GM19238 (cell line): Measurements from ENCODE around the gene HSD11B1L.
"Not testable (repeated sequence)": the region's sequence is repeated elsewhere in the genome, so short reads cannot be mapped to it uniquely, and the experiment has no call there.

Experiments used
- DNase-seq: peaks from one replicate; pipeline ENCODE4 v3.0.0; 2011; ENCODE audit warnings: low spot score; ENCODE audit not compliant: insufficient read length

Gene HSD11B1L

DNA sequence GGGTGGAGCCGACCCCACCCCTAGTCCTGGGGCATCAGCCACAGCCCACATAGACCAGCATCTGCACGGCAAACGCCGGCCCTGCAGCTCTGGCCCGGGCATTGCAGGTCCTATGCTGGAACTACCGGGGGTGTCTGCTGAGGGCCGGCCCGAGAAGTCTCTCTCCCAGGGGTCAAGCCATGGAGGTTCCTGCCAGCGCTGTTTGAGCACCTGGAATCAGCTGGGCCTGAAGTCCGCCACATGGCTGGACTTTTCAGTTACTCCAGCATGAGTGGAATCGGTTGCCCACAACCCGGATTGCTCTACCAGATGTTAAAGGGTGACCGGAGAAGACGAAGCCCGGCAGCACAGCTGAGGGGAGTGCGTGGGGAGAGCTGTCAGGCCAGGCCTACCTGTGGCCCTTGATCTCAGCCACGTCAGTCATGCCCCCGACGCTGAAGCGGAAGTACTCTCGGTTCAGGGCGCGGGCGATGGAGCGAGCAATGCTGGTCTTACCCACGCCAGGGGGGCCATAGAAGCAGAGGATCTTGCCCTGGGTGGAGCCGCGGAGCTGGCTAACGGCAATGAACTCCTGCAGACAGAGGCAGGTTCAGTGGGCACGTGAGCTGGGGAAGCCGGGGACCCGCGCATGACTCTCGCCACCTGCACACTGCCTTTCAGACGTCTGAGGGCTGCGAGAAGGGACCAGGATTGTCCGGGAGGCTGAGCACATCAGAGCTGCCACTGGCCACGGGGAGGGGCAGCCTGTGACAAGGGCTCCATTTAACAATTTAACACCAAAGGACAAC, 18.0 kb downstream of the HSD11B1L start:
- no peak for DNase-seq

GRCh38 chr19:5700455-5701092, 19.7 kb downstream of the HSD11B1L start:
- no peak for DNase-seq

DNA sequence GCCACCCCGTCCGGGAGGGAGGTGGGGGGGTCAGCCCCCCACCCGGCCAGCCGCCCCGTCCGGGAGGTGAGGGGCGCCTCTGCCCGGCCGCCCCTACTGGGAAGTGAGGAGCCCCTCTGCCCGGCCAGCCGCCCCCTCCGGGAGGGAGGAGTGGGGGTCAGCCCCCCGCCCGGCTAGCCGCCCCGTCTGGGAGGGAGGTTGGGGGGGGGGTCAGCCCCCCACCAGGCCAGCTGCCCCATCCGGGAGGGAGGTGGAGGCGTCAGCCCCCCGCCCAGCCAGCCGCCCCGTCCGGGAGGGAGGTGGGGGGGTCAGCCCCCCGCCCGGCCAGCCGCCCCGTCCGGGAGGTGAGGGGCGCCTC, 21.2 kb downstream of the HSD11B1L start:
- not testable (repeated sequence) for DNase-seq

DNA sequence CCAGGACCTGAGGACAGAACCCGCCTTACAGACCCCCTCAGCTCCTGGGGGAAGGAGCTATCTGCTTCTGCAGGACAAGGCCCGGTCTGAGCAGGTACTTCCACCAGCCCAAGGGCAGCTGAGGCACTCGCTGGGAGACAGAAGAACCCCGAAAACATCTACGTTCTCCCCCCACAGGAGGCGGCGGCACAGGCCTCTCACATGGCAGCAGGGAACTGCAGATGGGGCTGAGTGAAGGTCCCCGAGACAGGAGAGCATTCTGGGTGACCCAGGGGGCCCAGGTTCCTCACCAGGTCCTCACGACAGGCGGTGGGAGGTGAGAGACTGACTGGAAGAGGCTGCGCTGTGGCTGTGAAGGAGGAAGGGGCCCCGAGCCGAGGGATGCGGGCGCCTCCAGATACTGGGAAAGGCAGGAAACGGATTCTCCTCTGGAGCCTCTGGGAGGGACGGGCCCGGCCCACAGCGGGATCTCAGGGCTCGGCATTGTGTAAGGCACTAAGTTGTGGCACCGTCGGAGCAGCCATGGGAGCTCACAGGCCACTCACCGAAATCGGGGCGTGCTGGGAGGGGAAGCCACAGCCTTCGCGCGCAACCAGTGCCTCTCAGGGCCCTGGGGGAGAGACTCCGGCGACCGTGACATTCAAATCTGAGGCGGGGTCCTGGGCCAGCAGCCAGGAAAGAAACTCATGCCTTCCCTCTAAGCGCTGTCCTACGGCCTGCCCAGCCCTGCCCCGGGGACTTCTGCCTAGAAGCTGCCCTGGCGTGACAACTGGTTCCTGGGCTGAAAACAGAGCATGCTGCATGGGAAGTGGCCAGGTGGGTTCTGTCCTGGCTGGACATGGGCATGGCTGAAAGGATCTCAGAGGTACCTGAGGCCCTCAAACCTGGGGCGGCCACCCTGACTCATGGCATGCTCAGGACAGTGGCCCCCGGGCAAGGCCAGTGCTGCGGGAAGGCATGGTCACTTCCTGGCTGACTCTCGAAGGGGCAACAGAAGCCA, 23.3 kb downstream of the HSD11B1L start:
- no peak for DNase-seq

DNA sequence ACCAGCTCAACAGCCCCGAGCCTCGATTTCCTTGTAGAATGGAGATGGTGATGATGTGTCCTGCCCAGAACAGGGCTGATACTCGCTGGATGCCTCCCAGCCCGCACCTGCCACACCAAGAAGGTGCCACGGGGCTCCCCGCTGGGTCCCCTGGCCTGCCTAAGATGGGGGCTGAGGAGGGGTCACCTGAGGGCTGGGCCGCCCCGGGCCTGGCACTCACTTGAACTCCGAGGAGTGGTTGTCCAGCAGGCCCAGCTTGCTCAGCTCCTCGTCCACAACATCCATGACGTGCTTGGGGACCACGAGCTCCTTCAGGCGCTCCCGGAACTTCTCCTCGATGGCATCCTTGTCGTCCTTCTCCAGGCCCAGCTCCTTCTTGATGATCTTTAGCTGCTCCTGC, 24.7 kb downstream of the HSD11B1L start:
- DNase-seq, result no peak

GRCh38 chr19:5706876-5707573, 26.2 kb downstream of the HSD11B1L start:
- DNase-seq, result no peak

DNA sequence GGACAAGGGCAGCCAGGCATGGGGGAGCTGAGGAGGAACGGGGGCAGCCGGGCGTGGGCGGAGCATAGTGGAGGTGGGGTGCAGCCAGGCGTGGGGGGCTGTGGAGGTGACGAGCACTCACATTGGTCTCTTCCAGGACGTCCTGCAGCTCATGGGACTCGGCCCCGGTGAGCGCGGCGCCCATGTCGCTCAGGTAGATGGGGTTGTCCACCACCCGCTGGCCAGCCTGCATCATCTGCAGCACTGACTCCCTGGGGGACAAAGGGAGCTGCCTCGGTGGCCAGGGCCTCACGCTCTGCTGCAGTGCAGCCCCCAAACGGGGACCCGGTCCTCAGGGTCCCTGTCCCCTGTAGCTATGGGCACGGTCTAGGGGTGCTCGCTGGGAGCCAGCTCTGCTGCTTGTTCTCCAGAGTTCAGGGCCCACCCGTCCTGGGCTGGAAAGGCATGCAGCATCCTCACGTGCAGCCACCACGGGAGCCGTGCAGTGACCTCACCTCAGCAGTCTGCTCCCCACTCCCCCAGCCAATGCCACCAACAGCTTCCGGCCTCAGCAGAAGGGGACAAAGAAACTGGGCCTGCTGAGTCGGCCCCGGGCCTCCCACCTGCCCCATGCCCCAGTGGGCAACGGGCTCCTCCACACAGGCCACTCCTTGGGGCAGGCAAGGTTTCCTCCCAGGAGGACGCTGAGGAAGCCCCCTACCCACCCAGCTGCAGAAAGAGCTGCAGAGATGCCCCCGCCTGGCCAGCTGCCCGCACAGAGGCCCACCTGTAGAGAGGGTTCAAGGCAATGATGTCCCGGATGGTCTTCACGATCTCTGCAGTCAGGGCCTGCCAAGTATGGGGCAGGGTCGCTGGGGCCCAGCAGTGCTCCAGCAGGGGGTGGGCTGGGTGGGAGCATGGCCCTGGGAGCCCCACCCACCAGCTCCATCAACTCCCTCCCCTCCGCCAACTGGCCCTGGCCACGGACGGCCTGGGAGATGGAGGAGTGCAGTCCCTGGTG, 27.0 kb downstream of the HSD11B1L start:
- DNase-seq, result no peak

- no peak for DNase-seq
Observed at GRCh38 chr19:5711025-5711424, 30.2 kb downstream of the HSD11B1L start.

GRCh38 chr19:5711713-5712161, 30.9 kb downstream of the HSD11B1L start:
- DNase-seq, result no peak

DNA sequence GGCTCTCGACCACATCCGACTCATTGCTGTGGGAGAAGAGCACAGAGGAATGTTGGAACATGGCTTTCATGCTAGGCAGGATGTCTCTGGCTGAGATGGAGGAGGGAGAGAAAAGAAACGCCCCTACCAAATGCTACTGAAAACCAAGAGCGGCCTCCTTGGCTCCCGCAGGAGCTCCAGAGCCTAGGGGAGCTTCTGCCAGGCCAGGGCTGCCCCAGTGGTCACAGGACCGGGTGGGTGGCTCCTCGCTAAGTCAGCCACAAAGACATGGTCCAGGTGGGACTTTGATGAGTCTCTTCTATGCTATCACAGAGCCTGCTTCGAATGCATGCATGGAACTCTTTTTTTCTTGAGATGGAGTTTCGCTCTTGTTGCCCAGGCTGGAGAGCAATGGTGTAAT, 32.4 kb downstream of the HSD11B1L start:
- DNase-seq, result no peak

DNA sequence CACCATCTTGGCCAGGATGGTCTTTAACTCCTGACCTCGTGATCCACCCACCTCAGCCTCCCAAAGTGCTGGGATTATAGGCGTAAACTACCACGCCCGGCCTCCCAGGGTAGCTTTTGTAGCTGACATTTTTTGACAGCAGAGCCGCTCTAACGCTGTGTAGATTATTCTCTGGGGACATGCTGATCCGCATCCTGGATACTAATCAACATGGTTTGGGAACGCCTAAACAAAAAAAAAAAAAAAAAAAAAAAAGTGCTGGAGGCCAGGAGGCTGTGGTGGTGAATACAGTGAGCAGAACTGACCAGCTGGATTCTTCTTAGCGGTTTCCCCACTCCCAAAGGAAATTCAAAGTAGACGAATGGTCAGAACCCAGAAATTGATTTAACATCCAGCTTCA, 34.0 kb downstream of the HSD11B1L start:
- DNase-seq, result no peak

GRCh38 chr19:5717215-5717935, 36.5 kb downstream of the HSD11B1L start:
- no peak for DNase-seq

- no peak for DNase-seq
Observed at GRCh38 chr19:5718037-5718578, 37.3 kb downstream of the HSD11B1L start.

DNA sequence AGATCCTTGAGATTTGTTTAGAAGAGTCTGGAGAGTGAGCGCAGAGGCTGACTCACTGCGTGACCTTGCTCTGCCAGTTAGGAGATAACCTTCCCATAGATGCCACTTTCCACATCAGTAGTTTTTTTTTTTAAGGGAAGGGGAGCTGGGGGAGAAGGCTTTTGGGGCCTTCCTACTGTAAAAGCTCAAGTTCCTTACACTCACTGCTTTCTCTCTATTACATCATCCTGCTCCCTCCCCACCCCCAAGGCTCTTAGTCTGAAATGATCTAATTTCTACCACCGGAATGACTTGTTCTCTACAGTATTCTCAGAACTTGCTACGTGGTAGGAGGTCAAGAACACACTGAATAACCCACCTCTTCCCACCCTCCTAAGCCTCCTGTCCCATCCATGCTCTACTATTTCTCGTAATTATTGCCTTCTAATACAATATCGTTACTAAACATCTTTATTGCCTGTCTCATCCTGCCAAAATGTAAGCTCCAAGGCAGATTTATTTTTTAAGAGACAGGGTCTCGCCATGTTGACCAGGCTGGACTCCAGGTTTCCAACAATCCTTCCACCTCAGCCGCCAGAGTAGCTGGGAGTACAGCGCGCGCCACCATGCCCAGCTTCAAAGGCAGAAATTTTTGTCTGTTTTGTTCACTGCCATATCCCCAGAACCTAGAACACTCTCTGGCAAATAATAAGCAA, 37.9 kb downstream of the HSD11B1L start:
- no peak for DNase-seq

DNA sequence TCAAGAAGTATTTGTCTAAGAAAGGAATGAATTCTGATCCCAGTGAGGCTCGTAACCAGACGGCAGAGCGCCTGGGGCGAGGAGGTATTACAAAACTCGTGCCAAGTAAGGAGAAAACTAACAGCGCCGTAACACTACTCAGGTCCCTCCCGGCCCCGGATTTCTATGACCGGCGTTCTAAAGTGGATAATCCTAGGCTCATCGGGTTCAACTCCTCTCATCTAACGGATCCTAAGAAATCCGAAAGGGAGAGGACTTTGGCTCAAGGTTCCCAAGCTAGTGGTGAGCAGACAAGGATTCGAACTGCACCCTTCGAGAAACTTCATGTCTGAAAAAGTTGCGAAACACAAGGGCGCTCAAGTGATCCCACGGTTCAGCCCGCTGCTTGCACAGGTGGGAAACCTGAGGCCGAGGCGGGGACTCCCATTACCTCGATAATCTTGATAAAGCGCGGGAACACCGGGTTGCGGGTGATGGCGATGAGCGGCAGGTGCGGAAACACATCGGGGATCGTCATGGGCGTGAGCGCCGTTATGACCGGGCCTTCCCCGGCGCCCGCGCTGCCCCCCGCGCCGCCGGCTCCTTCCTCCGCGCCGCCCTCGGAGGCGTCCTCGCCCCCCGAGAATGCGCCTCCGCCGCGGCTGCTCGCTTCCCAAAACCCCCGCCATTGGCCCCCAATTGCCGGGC, 38.6 kb downstream of the HSD11B1L start:
- no peak for DNase-seq

- DNase-seq, result peak; percentile 98
Observed at GRCh38 chr19:5719961-5720790, 39.3 kb downstream of the HSD11B1L start, which contains the start of the genes CATSPERD and LONP1. CATSPERD (plus strand) TSS chr19:5720637; CDS start chr19:5720738, 101 bp downstream. LONP1 (minus strand) TSS chr19:5720146; CDS start chr19:5720132, 14 bp downstream.
